ENCODE measurements around the gene OR7C2. TPM values are rescaled to one million over a fixed set of nuclear protein-coding genes. Genes with fewer than 3 reads are reported as not detected.

The OR7C2 gene
- total RNA-seq, 1 experiment from 2014 or later, result not detected

DNA sequence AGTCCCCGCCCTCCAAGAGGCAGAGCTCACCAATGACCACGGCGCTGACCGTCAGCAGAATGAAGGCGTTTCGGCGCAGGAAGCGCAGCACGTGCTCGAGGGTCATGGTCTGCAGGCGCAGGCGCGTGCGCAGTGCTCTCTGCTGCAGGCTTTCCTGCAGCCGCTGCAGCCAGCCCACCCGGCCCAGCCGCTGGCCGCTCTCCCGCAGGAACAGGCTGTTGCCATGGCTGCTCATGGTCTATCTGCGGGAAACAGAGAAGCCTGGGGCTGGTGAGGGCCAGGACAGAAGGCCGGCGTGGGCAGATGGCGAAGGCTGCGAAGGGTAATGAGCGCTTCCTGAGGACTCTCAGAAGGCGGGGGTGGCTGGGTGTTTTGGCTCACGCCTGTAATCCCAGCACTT, 31.4 kb downstream of the OR7C2 start:
- no peaks in the 10 kb centered on the region for H3K36me3 ChIP-seq (ENCODE audit: insufficient read depth, low read length, poor library complexity, severe bottlenecking)
- H3K27ac ChIP-seq (ENCODE audit: low read depth, low read length, poor library complexity, severe bottlenecking), result no peak overlapping the region
- no peaks in the 10 kb centered on the region for H3K4me1 ChIP-seq (ENCODE audit: insufficient read depth, low read length, poor library complexity, severe bottlenecking)
- DNase-seq (ENCODE audit: low spot score), result no peak
- intact Hi-C loops (cut with micrococcal nuclease; ENCODE audit: unreplicated experiment), result no loop called here
- TF ChIP-seq, protein P1, sequence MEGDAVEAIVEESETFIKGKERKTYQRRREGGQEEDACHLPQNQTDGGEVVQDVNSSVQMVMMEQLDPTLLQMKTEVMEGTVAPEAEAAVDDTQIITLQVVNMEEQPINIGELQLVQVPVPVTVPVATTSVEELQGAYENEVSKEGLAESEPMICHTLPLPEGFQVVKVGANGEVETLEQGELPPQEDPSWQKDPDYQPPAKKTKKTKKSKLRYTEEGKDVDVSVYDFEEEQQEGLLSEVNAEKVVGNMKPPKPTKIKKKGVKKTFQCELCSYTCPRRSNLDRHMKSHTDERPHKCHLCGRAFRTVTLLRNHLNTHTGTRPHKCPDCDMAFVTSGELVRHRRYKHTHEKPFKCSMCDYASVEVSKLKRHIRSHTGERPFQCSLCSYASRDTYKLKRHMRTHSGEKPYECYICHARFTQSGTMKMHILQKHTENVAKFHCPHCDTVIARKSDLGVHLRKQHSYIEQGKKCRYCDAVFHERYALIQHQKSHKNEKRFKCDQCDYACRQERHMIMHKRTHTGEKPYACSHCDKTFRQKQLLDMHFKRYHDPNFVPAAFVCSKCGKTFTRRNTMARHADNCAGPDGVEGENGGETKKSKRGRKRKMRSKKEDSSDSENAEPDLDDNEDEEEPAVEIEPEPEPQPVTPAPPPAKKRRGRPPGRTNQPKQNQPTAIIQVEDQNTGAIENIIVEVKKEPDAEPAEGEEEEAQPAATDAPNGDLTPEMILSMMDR (conservative IDR thresholded peaks at IDR 0.05; ENCODE audit: low read depth, low read length), result no peak
- TF ChIP-seq EZH2 (IDR thresholded peaks at IDR 0.05; ENCODE audit: borderline replicate concordance, low read depth, low read length, poor library complexity, severe bottlenecking), result no peak
- H3K27me3 ChIP-seq (replicated peaks; ENCODE audit: insufficient read depth, low read depth, low read length, poor library complexity), result peaks cover 21% of the 10 kb centered on the region
- ChIA-PET POLR2A (ENCODE audit: low non-redundant PET) (no interaction called here), CTCF (no interaction called here)
- H3K4me3 ChIP-seq (ENCODE audit: low read depth, low read length, poor library complexity, severe bottlenecking), result no peak overlapping the region
- no peaks in the 10 kb centered on the region for H3K9me3 ChIP-seq (ENCODE audit: low read depth, low read length, poor library complexity, severe bottlenecking)
- no TSS peak for BruUV-seq (replicated peaks)

DNA sequence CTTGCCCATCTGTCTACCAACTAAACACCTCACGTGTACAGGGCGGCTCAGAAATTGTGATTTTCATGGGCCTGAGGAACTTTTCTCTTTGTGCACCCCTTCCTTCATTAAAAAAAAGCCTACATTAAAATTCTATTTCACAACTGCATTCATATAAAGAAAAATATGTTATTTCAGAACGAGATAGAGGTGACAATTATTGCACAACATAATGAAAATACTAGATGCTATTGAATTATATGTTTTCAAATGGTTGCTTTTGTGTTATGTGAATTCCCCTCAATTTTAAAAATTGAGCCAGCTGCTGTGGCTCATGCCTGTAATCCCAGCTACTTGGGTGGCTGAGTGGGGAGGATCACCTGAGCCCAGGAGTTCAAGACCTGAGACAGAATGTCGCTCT, 33.2 kb downstream of the OR7C2 start:
- no peaks in the 10 kb centered on the region for H3K9me3 ChIP-seq (ENCODE audit: low read depth, low read length, poor library complexity, severe bottlenecking)
- intact Hi-C loops (cut with micrococcal nuclease; ENCODE audit: unreplicated experiment), result no loop called here
- H3K36me3 ChIP-seq (ENCODE audit: insufficient read depth, low read length, poor library complexity, severe bottlenecking), result no peaks in the 10 kb centered on the region
- POLR2A ChIA-PET (ENCODE audit: low non-redundant PET), result no interaction called here
- H3K4me3 ChIP-seq (ENCODE audit: low read depth, low read length, poor library complexity, severe bottlenecking), result no peak overlapping the region
- no peak overlapping the region for H3K27ac ChIP-seq (ENCODE audit: low read depth, low read length, poor library complexity, severe bottlenecking)
- DNase-seq (ENCODE audit: low spot score), result no peak
- CTCF ChIA-PET, result no interaction called here
- H3K27me3 ChIP-seq (replicated peaks; ENCODE audit: insufficient read depth, low read depth, low read length, poor library complexity), result peaks cover 38% of the 10 kb centered on the region
- no TSS peak for BruUV-seq (replicated peaks)
- H3K4me1 ChIP-seq (ENCODE audit: insufficient read depth, low read length, poor library complexity, severe bottlenecking), result no peaks in the 10 kb centered on the region
- TF ChIP-seq EZH2 (IDR thresholded peaks at IDR 0.05; ENCODE audit: borderline replicate concordance, low read depth, low read length, poor library complexity, severe bottlenecking), result no peak
- TF ChIP-seq, protein P1 (conservative IDR thresholded peaks at IDR 0.05; ENCODE audit: low read depth, low read length), result no peak

DNA sequence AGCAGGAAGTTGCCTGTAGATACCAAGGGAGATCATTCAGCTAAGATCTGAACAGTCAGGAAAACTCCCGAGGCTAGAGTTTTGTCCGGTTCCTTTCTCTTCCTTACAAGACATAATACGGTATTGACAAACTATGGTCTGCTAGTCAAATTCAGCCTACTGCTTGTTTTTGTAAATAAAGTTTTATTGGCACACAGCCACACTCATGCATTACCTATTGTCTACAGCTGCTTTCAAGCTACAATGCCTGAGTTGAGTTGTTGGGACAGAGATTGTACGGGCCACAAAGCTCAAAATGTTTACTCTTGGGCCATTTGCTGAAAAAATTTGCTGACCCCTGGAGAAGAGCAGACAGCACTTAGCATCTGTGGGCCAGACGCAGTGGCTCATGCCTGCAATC, 35.8 kb downstream of the OR7C2 start:
- POLR2A ChIA-PET (ENCODE audit: low non-redundant PET), result no interaction called here

More for the DNA sequence above, 35.8 kb downstream of the OR7C2 start:
- Histone ChIP-seq H3K27me3 (replicated peaks; ENCODE audit: insufficient read depth, low read depth, low read length, poor library complexity) (peaks cover 65% of the 10 kb centered on the region), H3K4me3 (ENCODE audit: low read depth, low read length, poor library complexity, severe bottlenecking) (no peak overlapping the region), H3K36me3 (ENCODE audit: insufficient read depth, low read length, poor library complexity, severe bottlenecking) (no peaks in the 10 kb centered on the region), H3K9me3 (ENCODE audit: low read depth, low read length, poor library complexity, severe bottlenecking) (no peaks in the 10 kb centered on the region), H3K27ac (ENCODE audit: low read depth, low read length, poor library complexity, severe bottlenecking) (no peak overlapping the region), H3K4me1 (ENCODE audit: insufficient read depth, low read length, poor library complexity, severe bottlenecking) (no peaks in the 10 kb centered on the region)
- DNase-seq (ENCODE audit: low spot score), result peak; percentile 5
- intact Hi-C loops (cut with micrococcal nuclease; ENCODE audit: unreplicated experiment), result no loop called here
- CTCF ChIA-PET, result interaction anchor here (0.7 kb wide), 1 partner anchor 35 kb away, joined by 7 read pairs; no protein-coding TSS in a partner anchor
- BruUV-seq (replicated peaks), result no TSS peak
- TF ChIP-seq EZH2 (IDR thresholded peaks at IDR 0.05; ENCODE audit: borderline replicate concordance, low read depth, low read length, poor library complexity, severe bottlenecking), result no peak
- TF ChIP-seq, protein P1 (conservative IDR thresholded peaks at IDR 0.05; ENCODE audit: low read depth, low read length), result no peak
